Measurements from ENCODE around the gene SCGB2B2.
"Not testable (repeated sequence)": the region's sequence is repeated elsewhere in the genome, so short reads cannot be mapped to it uniquely, and the experiment has no call there.

The SCGB2B2 gene, protein sequence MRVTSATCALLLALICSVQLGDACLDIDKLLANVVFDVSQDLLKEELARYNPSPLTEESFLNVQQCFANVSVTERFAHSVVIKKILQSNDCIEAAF

DNA sequence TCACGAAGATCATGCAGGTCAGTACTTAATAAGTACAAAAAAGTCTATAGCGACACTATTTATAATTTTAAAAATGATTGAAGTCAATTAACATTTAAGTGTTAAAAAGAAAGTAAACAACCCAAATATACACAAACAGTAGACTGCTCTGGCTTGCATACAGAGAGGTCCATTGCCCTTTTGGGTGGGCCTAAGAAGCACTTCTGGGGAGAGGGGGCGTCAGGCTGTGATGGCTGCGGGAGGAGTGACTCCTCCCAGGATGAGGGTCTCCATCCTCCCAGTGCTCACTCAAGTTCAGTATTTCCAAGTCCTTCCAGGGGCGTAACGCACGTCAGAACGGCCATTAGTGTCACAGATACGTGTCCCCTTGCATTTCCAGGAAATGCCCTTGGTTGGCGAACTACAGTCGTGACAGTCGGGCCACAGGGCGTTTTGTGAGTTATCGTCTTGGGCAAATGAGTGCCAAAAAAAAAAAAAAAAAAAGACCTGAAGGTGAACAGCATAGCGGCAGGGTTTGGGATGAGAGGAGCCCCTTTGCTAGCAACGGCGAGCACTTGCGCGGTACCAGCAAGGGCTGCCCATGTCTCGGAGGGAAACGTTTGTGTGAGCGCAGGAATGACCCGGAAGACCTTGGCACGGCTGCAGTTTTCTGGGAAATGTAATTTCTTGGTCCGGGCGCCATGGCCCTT lies at the start of gene SCGB2B2:
SCGB2B2 (minus strand) TSS at position 463 of the 689 bp plus-strand sequence. CDS start 82,596 bp downstream, outside the sequence.
- DNase-seq (ENCODE audit: low spot score), result peak; percentile 93

DNA sequence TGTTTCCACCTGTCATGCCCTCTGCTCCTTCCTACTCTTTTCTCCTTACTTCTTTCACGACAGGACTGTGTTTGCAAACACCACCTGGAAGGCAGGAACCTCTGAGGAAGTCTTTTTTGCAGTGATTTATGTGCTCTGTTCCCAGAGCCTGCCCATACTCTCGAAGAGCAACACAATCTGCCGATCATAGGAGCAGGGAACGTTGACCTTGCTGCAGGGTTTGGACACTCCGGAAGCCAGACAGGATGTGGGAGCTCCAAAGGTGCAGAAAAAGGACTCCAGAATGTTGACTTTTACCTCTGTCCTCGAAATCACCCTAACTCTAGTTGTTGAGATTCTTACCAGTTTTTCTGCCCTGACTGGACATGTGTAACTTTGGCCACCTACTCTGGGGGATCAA lies 48.4 kb upstream of the SCGB2B2 start:
- DNase-seq (ENCODE audit: low spot score), result no peak

DNA sequence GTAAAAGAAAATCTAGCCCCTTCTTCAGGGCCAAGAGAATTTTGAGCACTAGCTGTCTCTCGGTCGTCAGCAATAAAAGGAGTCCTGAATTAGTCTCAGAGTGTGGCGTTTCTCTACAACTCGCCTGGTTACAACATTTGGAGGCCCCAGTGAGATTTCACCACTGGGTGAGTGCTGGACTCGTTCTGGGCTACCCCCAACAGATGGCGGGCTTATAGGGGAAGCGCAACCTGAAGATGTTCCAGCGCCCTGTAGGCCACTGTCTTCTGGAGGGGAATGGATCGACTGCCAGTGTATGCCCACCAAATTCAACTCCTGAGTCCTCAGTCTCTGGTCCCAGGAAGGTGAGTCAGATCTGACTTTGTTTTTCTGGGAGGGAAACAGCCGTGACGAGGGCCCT lies 45.4 kb upstream of the SCGB2B2 start:
- no peak for DNase-seq (ENCODE audit: low spot score)

DNA sequence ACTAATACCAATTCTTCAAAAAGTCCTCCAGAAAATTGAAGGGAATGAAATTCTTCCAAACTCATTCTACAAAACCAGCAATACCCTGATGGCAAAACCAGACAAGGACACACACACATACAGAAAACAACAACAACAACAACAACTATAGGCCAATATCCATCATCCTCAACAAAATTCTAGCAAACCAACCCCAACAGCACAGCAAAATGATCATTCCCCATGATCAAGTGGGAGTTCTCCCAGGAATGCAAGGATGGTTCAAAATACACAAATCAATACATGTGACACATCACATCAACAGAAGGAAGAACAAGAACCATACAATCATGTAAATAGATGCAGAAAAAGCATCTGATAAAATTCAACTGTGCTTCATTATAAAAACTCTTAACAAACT lies 38.4 kb upstream of the SCGB2B2 start:
- no peak for DNase-seq (ENCODE audit: low spot score)

DNA sequence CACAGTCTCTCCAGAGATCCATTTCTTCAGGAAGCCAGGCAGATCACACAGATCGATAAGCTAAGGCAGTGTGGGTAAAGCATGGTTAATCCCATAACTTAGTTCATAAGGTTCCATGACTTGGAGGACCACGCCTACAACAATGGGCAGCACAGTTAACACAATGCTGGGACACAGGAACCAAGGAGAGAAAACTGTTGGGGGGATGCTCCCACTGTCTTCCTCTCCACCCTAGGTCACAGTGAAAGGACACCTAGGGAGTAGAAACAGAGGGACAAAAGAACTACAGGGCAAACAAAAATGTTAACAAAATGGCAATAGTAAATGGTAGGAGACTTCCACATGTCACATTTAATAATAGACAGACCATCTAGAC lies 36.3 kb upstream of the SCGB2B2 start:
- DNase-seq (ENCODE audit: low spot score), result peak; percentile 1

DNA sequence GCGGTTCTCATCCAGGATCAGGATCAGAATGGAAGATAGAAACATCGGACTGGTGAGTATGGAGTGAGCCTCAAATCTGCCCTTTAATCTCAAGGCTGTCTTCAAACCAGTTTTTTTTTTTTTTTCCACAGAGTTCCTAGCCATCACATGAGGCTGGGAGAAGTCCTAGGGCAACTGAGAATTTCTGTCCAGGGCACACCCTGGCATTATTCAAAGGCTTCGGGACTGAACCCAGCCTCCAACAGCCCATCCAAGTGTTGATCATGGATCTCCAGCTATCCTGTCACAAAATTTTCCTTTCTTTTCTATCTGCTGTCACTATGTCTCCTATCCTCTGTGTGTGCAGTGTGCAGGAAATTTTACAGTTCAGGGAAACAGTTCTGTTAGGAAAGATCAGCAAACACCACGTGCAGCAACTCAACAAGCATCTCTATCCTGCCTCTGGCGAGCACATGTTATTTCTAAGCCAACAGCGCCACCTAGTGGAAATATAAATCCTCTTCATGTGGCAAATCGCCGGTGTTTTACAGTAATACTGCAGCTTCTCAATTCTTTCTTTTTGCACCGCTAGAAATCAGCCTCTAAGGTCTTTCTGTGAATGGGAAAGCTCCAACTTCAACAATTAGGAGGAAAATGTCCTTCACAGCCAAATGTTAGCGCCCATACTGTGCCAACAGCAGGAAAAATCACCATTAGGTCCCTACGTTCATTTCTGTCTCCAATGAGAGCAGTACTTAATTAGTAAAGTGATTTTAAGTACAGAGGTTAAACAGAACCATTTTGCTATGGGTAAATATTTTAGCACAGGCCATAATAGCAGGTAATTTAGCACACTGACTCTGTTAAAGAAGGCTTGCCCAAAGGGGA lies 35.7 kb upstream of the SCGB2B2 start:
- peak; percentile 78 for DNase-seq (ENCODE audit: low spot score)

DNA sequence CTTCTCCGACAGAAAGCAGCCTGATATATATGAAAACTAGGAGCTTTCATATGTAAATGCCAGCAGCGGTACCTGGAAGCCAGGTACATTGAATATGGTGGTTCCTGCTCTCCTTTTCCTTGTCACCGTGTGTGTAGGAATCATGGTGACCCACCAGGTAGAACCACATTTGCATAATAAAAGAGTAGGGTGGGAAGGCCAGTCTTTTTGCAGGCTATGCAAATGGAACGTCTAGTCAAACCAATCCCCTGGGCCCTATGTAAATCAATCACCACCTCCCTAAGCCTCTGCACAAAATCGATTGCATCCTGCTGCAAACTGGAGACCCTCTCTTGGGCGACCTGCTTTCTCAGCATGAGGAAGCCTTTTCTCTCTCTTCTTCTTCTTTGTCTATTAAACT lies 34.9 kb upstream of the SCGB2B2 start:
- no peak for DNase-seq (ENCODE audit: low spot score)

DNA sequence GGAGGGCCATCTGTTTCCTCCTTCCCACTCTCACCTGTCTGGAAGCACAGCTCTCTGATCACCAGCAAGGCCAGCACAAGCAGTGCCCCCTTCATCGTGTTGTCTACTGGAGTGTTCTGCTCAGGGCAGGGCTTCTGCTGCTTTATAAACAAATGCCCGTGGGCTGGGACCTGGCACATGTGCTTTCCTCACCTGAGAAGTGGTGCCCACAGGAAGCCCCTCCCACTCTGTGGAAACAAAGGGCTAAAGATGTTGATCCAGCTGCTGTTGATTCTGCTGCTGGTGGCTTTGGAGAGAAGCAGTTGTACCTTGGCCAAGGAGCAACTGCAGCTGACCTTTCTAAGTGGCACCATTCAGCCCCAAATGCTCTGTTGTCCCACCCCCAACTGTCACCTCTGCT lies 30.7 kb upstream of the SCGB2B2 start:
- DNase-seq (ENCODE audit: low spot score), result no peak

DNA sequence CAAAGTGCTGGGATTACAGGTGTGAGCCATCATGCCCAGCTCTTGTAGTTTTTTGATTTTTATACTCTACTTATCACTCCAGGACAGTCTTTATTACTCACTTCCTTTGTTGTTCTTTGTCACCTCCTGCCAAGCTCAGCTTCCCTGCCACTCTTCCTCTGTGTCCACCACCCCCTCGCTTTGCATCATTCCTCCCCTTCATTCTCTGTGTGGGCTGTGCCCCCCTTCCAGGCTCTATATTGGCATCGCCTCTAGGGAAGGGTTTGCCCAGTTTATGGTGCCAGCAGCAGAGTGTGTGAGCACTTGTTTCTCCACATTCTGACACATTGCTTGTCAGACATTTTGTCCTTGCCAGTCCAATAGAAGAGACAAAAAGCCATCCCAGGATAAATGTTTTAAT lies 15.6 kb upstream of the SCGB2B2 start:
- no peak for DNase-seq (ENCODE audit: low spot score)

DNA sequence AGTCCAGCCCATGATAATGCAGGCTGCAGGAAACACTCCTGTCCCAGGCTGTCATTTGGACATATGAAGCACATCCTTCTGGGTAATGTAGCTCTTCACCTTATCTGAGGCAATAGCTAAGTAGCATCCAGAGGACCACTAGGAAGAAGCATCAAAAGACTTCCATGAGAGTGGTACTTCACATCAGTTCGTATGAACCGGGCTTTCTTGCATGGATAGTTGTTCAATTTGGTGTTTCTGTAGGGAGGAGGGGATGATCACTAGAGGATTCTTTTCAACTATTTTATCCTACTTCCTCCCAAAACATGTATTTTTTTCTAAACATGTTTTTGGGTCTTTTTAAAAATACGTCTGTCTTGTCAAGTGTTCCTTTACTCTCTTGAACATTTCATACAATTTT lies 13.4 kb upstream of the SCGB2B2 start:
- no peak for DNase-seq (ENCODE audit: low spot score)

DNA sequence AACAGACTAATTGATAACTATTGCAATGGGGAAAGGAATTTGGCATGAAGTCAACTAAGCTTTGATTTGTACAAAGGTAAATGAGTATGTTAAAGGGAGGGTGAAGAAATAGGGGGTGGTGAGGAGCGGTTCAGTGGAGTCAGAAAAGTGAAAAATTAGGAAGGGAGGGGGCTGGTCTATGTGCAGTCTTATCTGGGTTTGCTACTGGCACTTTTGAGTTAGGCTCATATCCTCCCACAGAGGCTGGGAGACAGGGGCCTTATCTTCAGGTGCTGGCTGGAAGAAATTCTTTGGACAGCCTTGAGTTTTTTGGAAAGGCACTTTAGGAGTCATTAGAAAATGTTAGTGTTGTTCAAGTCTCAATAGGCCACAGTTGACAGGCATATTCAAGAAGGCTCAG lies 11.6 kb upstream of the SCGB2B2 start:
- no peak for DNase-seq (ENCODE audit: low spot score)

DNA sequence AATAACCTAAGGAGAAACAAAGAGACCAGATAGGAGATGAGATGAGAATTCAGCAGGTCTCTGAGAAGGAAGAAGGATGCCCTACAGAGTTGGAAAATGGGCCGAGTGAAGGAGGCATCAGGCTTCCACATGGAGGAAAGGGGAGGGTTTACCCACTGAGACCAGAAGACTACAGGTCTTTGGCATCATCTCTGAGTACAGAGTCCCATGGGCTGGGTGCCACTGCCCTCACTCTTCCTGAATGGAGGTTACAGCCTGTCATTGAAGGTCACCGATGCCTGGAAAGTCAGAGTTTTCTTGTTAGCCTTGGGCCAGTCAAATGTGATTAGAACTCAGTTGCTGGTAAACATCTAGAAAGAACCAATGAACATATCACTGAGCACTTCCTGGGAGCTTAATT lies 10.4 kb upstream of the SCGB2B2 start:
- DNase-seq (ENCODE audit: low spot score), result no peak

DNA sequence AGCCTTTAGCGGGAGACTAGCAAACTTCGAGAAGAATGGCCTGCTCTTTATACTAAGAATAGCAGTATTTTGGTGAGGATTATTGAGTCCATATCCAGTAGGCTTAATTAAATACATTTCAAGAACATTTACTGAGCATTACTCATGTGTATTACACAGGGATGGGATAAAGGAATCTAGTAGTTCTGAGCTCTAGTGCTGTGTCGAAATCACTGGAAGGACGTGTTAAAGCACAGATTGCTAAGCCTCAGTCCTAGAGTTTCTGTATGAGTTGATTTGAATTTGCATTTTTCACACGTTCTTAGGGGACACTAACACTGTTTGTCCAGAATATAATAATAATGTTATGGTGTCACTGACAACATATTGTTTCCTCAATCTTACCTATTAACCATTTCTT lies 9.5 kb upstream of the SCGB2B2 start:
- no peak for DNase-seq (ENCODE audit: low spot score)

DNA sequence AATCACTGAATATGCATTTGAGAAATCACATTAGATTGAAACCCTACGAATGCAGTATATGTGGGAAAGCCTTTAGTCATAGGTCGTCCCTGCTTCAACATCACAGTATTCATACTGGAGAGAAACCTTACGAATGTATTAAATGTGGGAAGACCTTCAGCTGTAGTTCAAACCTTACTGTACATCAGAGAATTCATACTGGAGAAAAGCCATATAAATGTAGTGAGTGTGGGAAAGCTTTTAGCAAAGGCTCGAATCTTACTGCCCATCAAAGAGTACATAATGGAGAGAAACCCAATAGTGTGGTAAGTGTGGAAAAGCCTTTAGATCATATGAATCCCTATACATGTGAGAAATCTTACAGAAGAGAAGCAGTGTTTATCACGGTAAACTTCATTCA lies 8.3 kb upstream of the SCGB2B2 start:
- DNase-seq (ENCODE audit: low spot score), result not testable (repeated sequence)

DNA sequence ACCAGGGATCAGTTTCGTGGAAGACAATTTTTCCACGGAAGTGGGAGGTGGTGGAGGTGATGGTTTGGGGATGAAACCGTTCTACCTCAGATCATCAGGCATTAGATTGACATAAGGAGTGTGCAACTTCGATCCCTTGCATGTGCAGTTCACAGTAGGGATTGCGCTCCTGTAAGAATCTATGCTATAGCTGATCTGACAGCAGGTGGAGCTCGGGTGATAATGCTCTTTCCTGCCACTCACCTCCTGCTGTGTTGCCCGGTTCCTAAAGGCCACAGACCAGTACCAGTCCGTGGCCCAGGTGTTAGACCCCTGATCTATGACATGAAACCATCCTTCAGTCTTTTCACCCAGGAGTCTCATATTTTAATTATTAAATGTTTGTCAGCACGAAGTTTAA lies 4.5 kb upstream of the SCGB2B2 start:
- DNase-seq (ENCODE audit: low spot score), result no peak

DNA sequence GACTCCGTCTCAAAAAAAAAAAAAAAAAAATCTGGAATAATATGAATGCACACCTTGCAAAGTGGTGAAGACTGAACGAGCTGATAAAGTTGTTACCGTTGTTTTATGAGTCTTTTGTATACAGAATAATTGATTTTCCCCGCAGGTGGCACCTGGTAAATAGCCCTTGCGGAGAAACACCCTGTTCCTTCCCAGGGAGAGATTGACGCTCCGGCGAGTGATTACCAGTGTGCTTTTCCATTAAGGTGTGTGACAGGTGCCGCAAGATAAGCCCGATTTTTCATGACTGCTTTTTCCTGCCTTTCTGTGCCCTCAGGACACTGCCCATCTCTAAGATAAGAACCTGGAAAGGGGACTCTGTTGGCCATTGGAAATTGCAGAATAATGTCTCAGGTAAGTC lies 1.5 kb upstream of the SCGB2B2 start:
- DNase-seq (ENCODE audit: low spot score), result peak; percentile 5

DNA sequence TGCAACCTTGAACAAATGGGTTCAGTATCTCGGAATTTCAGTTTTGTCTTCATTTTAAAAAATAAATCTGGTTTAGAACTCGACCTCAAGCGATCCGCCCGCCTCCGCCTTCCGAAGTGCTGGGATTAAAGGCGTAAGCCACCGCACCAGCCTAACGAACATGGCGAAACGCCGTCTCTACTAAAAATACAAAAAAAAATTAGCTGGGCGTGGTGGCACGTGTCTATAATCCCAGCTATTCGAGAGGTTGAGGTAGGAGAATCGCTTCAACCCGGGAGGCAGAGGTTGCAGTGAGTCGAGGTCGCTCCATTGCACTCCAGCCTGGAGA lies 1.1 kb upstream of the SCGB2B2 start:
- DNase-seq (ENCODE audit: low spot score), result no peak

DNA sequence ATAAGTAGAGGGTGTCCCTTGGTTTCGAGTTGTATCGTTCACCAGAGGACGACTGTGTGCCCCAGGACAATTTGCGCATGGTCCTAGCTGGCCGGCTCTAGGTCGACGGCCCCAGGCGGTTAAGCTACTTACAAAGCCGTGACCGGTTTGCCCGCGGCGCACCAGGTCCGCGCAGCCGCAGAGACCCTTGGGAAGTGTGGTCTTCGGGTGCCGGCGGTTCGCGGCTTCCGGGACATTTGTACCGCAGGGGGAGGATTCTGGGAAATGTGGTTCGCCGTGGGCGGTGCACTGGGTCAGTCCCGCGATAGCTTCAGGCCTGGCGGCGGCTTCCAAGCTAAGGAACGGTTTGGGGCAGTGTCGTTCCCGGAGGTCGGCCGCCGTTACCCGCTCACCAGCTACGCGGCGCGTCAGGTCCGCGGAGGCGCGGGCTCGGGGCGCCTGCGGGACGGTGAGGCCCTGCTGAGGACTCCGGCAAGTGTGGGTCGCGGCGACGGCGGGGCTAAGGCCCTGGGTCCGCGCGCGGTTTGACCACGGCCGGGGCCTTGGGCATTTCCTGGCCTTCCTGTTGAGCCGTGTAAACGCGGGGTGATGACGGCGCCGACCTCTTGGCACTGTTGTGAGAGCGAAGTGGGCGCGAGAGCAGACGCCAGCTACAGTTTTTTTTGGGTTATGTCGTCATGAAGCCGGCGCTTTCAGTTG lies 576 bp upstream of the SCGB2B2 start, which contains the start of gene ZNF302:
ZNF302 (plus strand) TSS at position 293 of the 699 bp plus-strand sequence. CDS start 1,127 bp downstream, outside the sequence.
- peak; percentile 96 for DNase-seq (ENCODE audit: low spot score)

DNA sequence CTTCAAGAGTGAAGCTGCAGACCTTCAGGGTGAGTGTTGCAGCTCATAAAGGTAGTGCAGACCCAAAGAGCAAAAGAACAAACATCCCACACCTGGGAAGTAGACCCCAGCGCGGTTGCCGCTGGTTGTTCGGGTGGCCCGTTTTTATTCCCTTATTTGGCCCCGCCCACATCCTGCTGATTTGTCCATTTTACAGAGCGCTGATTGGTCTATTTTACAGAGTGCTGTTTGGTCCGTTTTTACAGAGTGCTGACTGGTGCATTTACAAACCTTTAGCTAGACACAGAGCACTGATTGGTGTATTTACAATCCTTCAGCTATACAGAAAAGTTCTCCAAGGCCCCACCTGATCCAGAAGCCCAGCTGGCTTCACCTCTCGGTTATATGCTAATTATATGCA lies 1.0 kb downstream of the SCGB2B2 start:
- no peak for DNase-seq (ENCODE audit: low spot score)

DNA sequence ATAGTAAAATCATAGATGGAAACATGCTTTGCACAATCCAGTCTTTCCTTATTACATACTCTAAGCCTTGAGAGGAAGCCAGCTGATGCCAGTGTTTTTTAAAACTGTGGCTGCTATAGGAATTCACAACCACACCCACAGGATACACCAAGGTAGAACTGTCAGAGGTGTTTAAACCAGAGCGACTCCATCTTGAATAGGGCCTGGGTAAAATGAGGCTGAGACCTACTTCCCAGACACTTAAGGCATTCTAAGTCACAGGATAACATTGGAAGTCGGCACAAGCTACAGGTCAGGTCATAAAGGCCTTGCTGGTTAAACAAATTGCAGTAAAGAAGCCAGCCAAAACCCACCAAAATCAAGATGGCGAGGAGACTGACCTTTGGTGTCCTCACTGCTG lies 1.7 kb downstream of the SCGB2B2 start:
- DNase-seq (ENCODE audit: low spot score), result no peak

DNA sequence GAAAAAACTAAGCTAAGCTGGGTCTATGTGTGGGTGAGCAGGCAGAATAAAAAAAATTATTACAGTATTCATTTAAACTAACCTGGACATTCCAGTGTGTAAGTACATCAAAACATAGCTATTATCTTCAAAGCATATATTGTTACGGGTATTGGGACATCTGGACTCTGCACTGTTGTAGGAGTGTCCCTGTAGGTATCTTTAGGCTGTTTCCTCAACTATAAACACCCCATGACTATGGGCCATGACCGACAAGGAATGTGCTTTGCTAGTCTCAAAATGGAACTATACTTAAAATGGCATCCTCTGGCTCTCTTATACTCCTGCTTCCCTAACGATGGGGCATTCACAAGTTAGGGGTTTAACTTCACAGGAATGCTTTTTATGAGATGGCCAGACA lies 3.4 kb downstream of the SCGB2B2 start:
- DNase-seq (ENCODE audit: low spot score), result no peak

DNA sequence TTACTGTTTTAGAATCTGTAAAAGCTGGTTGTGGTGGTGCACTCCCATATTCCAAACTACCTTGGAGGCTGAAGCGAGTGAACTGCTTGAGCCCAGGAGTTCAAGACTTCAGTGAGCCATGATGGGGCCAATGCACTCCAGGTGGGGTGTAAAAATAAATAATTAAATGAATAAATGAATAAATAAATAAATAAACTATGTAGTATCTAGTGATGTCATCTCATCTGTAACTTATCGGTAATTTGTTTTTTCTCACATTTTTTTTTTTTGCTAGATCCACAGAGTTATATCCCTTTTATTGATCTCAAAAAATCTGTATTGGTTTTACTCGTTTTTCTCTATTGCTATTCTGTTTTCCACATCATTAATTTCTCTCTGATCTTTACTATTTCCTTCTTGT lies 5.0 kb downstream of the SCGB2B2 start:
- DNase-seq (ENCODE audit: low spot score), result no peak

DNA sequence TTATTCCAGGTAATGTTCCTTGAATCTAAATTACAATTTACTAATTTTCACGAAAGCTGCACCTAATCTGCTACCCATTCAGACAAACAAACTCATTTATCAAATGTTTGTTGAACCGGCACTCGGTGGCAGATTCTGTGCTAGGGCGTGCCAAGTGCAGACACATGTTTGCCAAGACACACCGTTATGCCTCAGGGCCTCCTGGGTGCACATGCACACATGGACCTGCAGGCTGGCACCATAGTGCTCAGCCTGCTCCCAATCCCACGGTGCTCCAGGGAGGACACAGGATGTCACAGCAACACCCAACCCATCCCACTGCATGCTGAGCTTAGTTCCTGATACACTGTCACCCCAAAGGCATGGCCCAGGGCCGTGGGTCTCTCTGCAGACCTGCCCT lies 7.7 kb downstream of the SCGB2B2 start:
- DNase-seq (ENCODE audit: low spot score), result no peak
